Endothelial cell of umbilical vein (primary cell): ENCODE data around the gene PARD6G. TPM values are rescaled to one million over a fixed set of nuclear protein-coding genes. Genes with fewer than 3 reads are reported as not detected.

Experiments
- BruUV-seq: library from RNA; stranded (reverse); fragments of 400-500 nt; replicated peaks from 2 replicates; lab custom pipeline; 2021; lab: Mats Ljungman, UMichigan
- CTCF ChIA-PET: fragments of 300-600, 350-600 bp; sonication (Branson Sonifier 250); formaldehyde crosslinking; loops from one replicate; lab custom pipeline; 2021; ENCODE audit warnings: antibody characterized with exemption, inconsistent platforms; lab: Charles Lee
- POLR2A ChIA-PET: fragments of 300-600, 350-600 bp; sonication (Branson Sonifier 250); formaldehyde crosslinking; loops from one replicate; lab custom pipeline; 2021; ENCODE audit warnings: antibody characterized with exemption, inconsistent platforms; lab: Charles Lee
- DNase-seq: peaks from one replicate; pipeline ENCODE4 v3.0.0-alpha.2; 2011; ENCODE audit warnings: low read depth, low spot score
- FAIRE-seq: peaks from 2 replicates; lab custom pipeline; 2011; peaks lifted over from hg19 to GRCh38; lab: Jason Lieb, UNC
- H2AFZ ChIP-seq: 2 replicates; pipeline ENCODE4 v1.6.0; 2012; ENCODE audit warnings: low read depth, low read length, control low read depth, inconsistent platforms
- H3K27ac ChIP-seq: 2 replicates; pipeline ENCODE4 v1.5.1; 2011; ENCODE audit warnings: low read depth, mild to moderate bottlenecking, control low read depth, low read length, moderate library complexity; ENCODE audit not compliant: insufficient read depth
- H3K27me3 ChIP-seq, 2 experiments: 2 replicates each; pipeline versions ENCODE4 v1.6.0 to v1.6.1; 2011; ENCODE audit warnings: low read length in 2 of 2, mixed read lengths in 1 of 2; ENCODE audit not compliant: control insufficient read depth in 2 of 2, insufficient read depth in 2 of 2
- H3K36me3 ChIP-seq, 2 experiments: 2 replicates in 1 of 2; 3 replicates in 1 of 2; pipeline ENCODE4 v1.5.1; 2011; ENCODE audit warnings: low read length in 2 of 2, mild to moderate bottlenecking in 1 of 2, moderate library complexity in 1 of 2; ENCODE audit not compliant: control insufficient read depth in 2 of 2, insufficient read depth in 2 of 2; ENCODE audit errors: extremely low read depth in 1 of 2
- H3K4me1 ChIP-seq: 3 replicates; pipeline ENCODE4 v1.5.1; 2011; ENCODE audit warnings: mild to moderate bottlenecking, low read length; ENCODE audit not compliant: control insufficient read depth, insufficient read depth; ENCODE audit errors: extremely low read depth
- H3K4me2 ChIP-seq: 2 replicates; pipeline ENCODE4 v1.6.1; 2011; ENCODE audit warnings: low read length, control low read depth, mixed read lengths; ENCODE audit not compliant: insufficient read depth
- H3K4me3 ChIP-seq, 3 experiments: fragments of 200-600 bp in 1 of 3; sonication (generic), shearing (Covaris generic) in 1 of 3; replicated peaks in 1 of 3; 2 replicates each; pipeline ENCODE4 v1.5.1; 2011 to 2016; ENCODE audit warnings: control low read depth in 3 of 3, low read length in 3 of 3, mild to moderate bottlenecking in 2 of 3, inconsistent platforms in 1 of 3, low read depth in 1 of 3, moderate library complexity in 1 of 3; ENCODE audit not compliant: insufficient read depth in 1 of 3
- H3K79me2 ChIP-seq: 2 replicates; pipeline ENCODE4 v1.6.0; 2012; ENCODE audit warnings: low read length, inconsistent platforms; ENCODE audit not compliant: control insufficient read depth, insufficient read depth
- H3K9ac ChIP-seq: replicated peaks from 2 replicates; pipeline ENCODE3; 2011; ENCODE audit warnings: low read length, control low read depth; ENCODE audit not compliant: insufficient read depth; ENCODE audit errors: extremely low read depth
- H3K9me1 ChIP-seq: replicated peaks from 3 replicates; pipeline ENCODE4 v1.6.0; 2011; ENCODE audit warnings: mild to moderate bottlenecking, low read length; ENCODE audit not compliant: control insufficient read depth, insufficient read depth; ENCODE audit errors: extremely low read depth
- H3K9me3 ChIP-seq: replicated peaks from 2 replicates; pipeline ENCODE4 v1.5.1; 2012; ENCODE audit warnings: low read length, inconsistent platforms; ENCODE audit not compliant: control insufficient read depth, insufficient read depth
- H4K20me1 ChIP-seq: replicated peaks from 2 replicates; pipeline ENCODE3; 2011; ENCODE audit warnings: mild to moderate bottlenecking, low read length; ENCODE audit not compliant: control insufficient read depth, insufficient read depth; ENCODE audit errors: extremely low read depth
- CTCF ChIP-seq, 2 donors: IDR thresholded peaks; 1 replicate in 1 of 2; 2 replicates in 1 of 2; pipeline ENCODE4 v1.5.1; 2011; ENCODE audit warnings: low read length in 2 of 2, mild to moderate bottlenecking in 2 of 2, moderate library complexity in 2 of 2, control low read depth in 1 of 2, inconsistent platforms in 1 of 2, low read depth in 1 of 2; ENCODE audit not compliant: insufficient read depth in 1 of 2; ENCODE audit errors: extremely low read depth in 1 of 2
- EZH2 ChIP-seq: IDR thresholded peaks from 2 replicates; pipeline ENCODE4 v1.6.1; 2012; ENCODE audit warnings: borderline replicate concordance, low read depth, mild to moderate bottlenecking, moderate library complexity, low read length, inconsistent platforms; ENCODE audit not compliant: severe bottlenecking
- FOS ChIP-seq: IDR thresholded peaks from 2 replicates; pipeline ENCODE4 v1.6.1; 2011; ENCODE audit warnings: mild to moderate bottlenecking, low read length, moderate library complexity, borderline replicate concordance; ENCODE audit not compliant: insufficient read depth
- GATA2 ChIP-seq: IDR thresholded peaks from 2 replicates; pipeline ENCODE4 v1.7.0; 2011; ENCODE audit warnings: low read depth, mild to moderate bottlenecking, moderate library complexity, mixed read lengths, low read length; ENCODE audit not compliant: insufficient read length, insufficient read depth
- JUN ChIP-seq: IDR thresholded peaks from 2 replicates; pipeline ENCODE4 v1.6.1; 2011; ENCODE audit warnings: borderline replicate concordance, low read depth; ENCODE audit not compliant: insufficient read length, insufficient read depth
- MAX ChIP-seq: IDR thresholded peaks from 2 replicates; pipeline ENCODE4 v1.6.1; 2011; ENCODE audit not compliant: insufficient read depth, insufficient read length
- MYC ChIP-seq: IDR thresholded peaks from one replicate; pipeline ENCODE4 v1.6.1; 2011; ENCODE audit warnings: mild to moderate bottlenecking, low read depth, low read length
- POLR2A ChIP-seq: IDR thresholded peaks from 2 replicates; pipeline ENCODE4 v1.6.1; 2012; ENCODE audit warnings: low read depth, mild to moderate bottlenecking, control low read depth, low read length
- POLR2AphosphoS5 ChIP-seq: IDR thresholded peaks from 2 replicates; pipeline ENCODE4 v1.6.1; 2012; ENCODE audit warnings: low read depth, mild to moderate bottlenecking, control low read depth, low read length, moderate library complexity; ENCODE audit not compliant: insufficient read depth
- dilution Hi-C: fragments of 300-500 bp; cut with MboI; formaldehyde crosslinking; loops from one replicate; pipeline ENCODE4 v1.15.0; 2019; ENCODE audit warnings: low sequenced_read_pairs; ENCODE audit not compliant: extremely low pct_ligation_motif_present
- intact Hi-C: fragments of 100-400 bp; cut with micrococcal nuclease; formaldehyde crosslinking; loops from one replicate; pipeline ENCODE4 v1.10.0; 2022
- polyA plus RNA-seq, 4 experiments: library from polyadenylated mRNA; depleted of rRNA in 3 of 4; stranded (reverse) in 3 of 4; unstranded in 1 of 4; fragments of >200 nt; gene quantifications; 2 replicates each; pipeline versions ENCODE4 v1.2.1 to v1.2.3, GENCODE V29; 2011 to 2012; ENCODE audit warnings: missing spikeins in 1 of 4
- total RNA-seq: library from RNA; stranded (reverse); gene quantifications from 2 replicates; pipeline ENCODE4 v1.2.3, GENCODE V29; 2021

PARD6G gene
- total and polyA plus RNA-seq, 2 donors (not counting 3 experiments of a cell fraction or from before 2014, with no cell fraction given) = 1.2 to 1.8 TPM

- TF ChIP-seq MAX = no peak
- no peak for TF ChIP-seq POLR2AphosphoS5
- no peak for TF ChIP-seq GATA2
- TF ChIP-seq EZH2 = no peak
- no peak for TF ChIP-seq FOS
- no peak for TF ChIP-seq MYC
- no peak for TF ChIP-seq POLR2A
- TF ChIP-seq JUN = no peak
- no peak for TF ChIP-seq CTCF (IDR thresholded peaks at IDR 0.05; ENCODE audit: extremely low read depth in 1 of 2, insufficient read depth in 1 of 2, low read depth in 1 of 2, low read length in 2 of 2)
- no peaks in the 10 kb centered on the region for H3K79me2 ChIP-seq
- H3K9me1 ChIP-seq = no peaks in the 10 kb centered on the region
- dilution Hi-C loops = no loop called here
- H3K27ac ChIP-seq = no peak overlapping the region
- H3K27me3 ChIP-seq = peaks cover 17 to 24% of the 10 kb centered on the region in 2 experiments
- POLR2A ChIA-PET = no interaction called here
- H3K9ac ChIP-seq = no peak overlapping the region
- intact Hi-C loops = no loop called here
- CTCF ChIA-PET = interaction anchor here (0.8 kb wide), 1 partner anchor 74 kb away, joined by 3 read pairs; no protein-coding TSS in a partner anchor
- H3K36me3 ChIP-seq = no peaks in the 10 kb centered on the region
- no TSS peak for BruUV-seq
- H3K4me1 ChIP-seq = peaks cover 4% of the 10 kb centered on the region
- no peak for DNase-seq
- H3K9me3 ChIP-seq = no peaks in the 10 kb centered on the region
- no peak overlapping the region for H3K4me2 ChIP-seq
- H2AFZ ChIP-seq = no peak overlapping the region
- no peaks in the 10 kb centered on the region for H4K20me1 ChIP-seq
- FAIRE-seq = no peak
- no peak overlapping the region for H3K4me3 ChIP-seq
Observed at GRCh38 chr18:80244956-80245730, 2.2 kb downstream of the PARD6G start.
